CD4-positive, alpha-beta T cell (primary cell): ENCODE data around the gene MAMLD1. TPM values are rescaled to one million over a fixed set of nuclear protein-coding genes. Genes with fewer than 3 reads are reported as not detected.

Experiments
- ATAC-seq: fragments of 200-7000 bp; cut with Tn5 transposase; one replicate; pipeline ENCODE4 v1.10.0; 2022; ENCODE audit warnings: mild to moderate bottlenecking; ENCODE audit not compliant: poor library complexity
- CTCF ChIA-PET: fragments of 350-600 bp; sonication (Branson Sonifier 250); formaldehyde crosslinking; loops from one replicate; lab custom pipeline; 2021; ENCODE audit warnings: antibody characterized with exemption, inconsistent platforms; lab: Charles Lee
- POLR2A ChIA-PET: fragments of 350-600 bp; sonication (Branson Sonifier 250); formaldehyde crosslinking; loops from one replicate; lab custom pipeline; 2021; ENCODE audit warnings: antibody characterized with exemption, inconsistent platforms; lab: Charles Lee
- DNase-seq, 14 experiments: peaks; one replicate each; pipeline ENCODE4 v3.0.0-alpha.2; 2013 to 2020; ENCODE audit warnings: mixed read lengths in 2 of 14
- H3K27ac ChIP-seq, 2 donors: one replicate each; pipeline versions ENCODE4 v1.5.1 to v1.7.0; 2013; ENCODE audit warnings: low read length in 2 of 2, low read depth in 1 of 2, mild to moderate bottlenecking in 1 of 2
- H3K27me3 ChIP-seq, 2 experiments: 1 replicate in 1 of 2; 2 replicates in 1 of 2; pipeline versions ENCODE4 v1.6.1 to v1.7.0; 2013; ENCODE audit warnings: low read length in 2 of 2, control low read depth in 1 of 2, mild to moderate bottlenecking in 1 of 2, moderate library complexity in 1 of 2; ENCODE audit not compliant: insufficient read depth in 2 of 2, control insufficient read depth in 1 of 2
- H3K36me3 ChIP-seq: one replicate; pipeline ENCODE4 v1.6.1; 2013; ENCODE audit warnings: low read length, control low read depth; ENCODE audit not compliant: insufficient read depth
- H3K4me1 ChIP-seq: one replicate; pipeline ENCODE4 v1.6.1; 2013; ENCODE audit warnings: low read length, control low read depth; ENCODE audit not compliant: insufficient read depth
- H3K4me3 ChIP-seq: one replicate; pipeline ENCODE4 v1.5.1; 2013; ENCODE audit warnings: mild to moderate bottlenecking, low read length, moderate library complexity
- H3K9me3 ChIP-seq, 2 experiments: 1 replicate in 1 of 2; 2 replicates in 1 of 2; pipeline versions ENCODE4 v1.6.1 to v1.7.0; 2013; ENCODE audit warnings: low read length in 2 of 2, mild to moderate bottlenecking in 2 of 2, control low read depth in 1 of 2, moderate library complexity in 1 of 2; ENCODE audit not compliant: control insufficient read depth in 1 of 2, insufficient read depth in 1 of 2
- H3K27ac Mint-ChIP-seq: one replicate; pipeline ENCODE4 v1.8.0; 2020; ENCODE audit warnings: mixed read lengths
- H3K27me3 Mint-ChIP-seq: one replicate; pipeline ENCODE4 v1.8.0; 2021; ENCODE audit warnings: mixed read lengths
- H3K36me3 Mint-ChIP-seq: one replicate; pipeline ENCODE4 v1.8.0; 2021; ENCODE audit warnings: low read depth, mixed read lengths
- H3K4me1 Mint-ChIP-seq: one replicate; pipeline ENCODE4 v1.8.0; 2021; ENCODE audit warnings: low read depth, mixed read lengths
- H3K4me3 Mint-ChIP-seq: one replicate; pipeline ENCODE4 v1.8.0; 2020; ENCODE audit warnings: mild to moderate bottlenecking, mixed read lengths
- H3K9me3 Mint-ChIP-seq: one replicate; pipeline ENCODE4 v1.8.0; 2020; ENCODE audit warnings: mixed read lengths
- CTCF ChIP-seq: fragments of 200-600 bp; IDR thresholded peaks from one replicate; pipeline ENCODE4 v1.8.0; 2022; ENCODE audit warnings: antibody characterized with exemption, mild to moderate bottlenecking
- intact Hi-C, 2 experiments: fragments of 100-400 bp; cut with DNase I in 1 of 2; cut with micrococcal nuclease in 1 of 2; formaldehyde crosslinking; loops; one replicate each; pipeline versions ENCODE4 v1.15.1 to v1.9.0; 2023 to 2025; cut with DNase I, micrococcal nuclease
- total RNA-seq, 174 experiments: library from RNA in 2 of 174; stranded (reverse) in 2 of 174; gene quantifications; one replicate each; pipeline ENCODE4 v1.2.3 and lab custom pipeline; 2021 to 2026

MAMLD1 gene
- total RNA-seq, 2 experiments from 2014 or later = 0.45 to 0.96 TPM

- Mint-ChIP-seq H3K4me3 (no peak overlapping the region), H3K9me3 (no peaks in the 10 kb centered on the region), H3K4me1 (no peaks in the 10 kb centered on the region), H3K36me3 (no peaks in the 10 kb centered on the region), H3K27me3 (no peaks in the 10 kb centered on the region), H3K27ac (no peak overlapping the region)
- H3K27ac ChIP-seq = no peak overlapping the region
- intact Hi-C loops = no loop called here
- DNase-seq (no peak), ATAC-seq (no peak)
- no peaks in the 10 kb centered on the region for H3K27me3 ChIP-seq
- CTCF ChIA-PET = no interaction called here
- POLR2A ChIA-PET = no interaction called here
- no peaks in the 10 kb centered on the region for H3K36me3 ChIP-seq
- H3K9me3 ChIP-seq = no peaks in the 10 kb centered on the region
- H3K4me3 ChIP-seq = no peak overlapping the region
- H3K4me1 ChIP-seq = no peaks in the 10 kb centered on the region
- TF ChIP-seq CTCF = no peak
Measured at GRCh38 chrX:150558424-150558823, 195.3 kb downstream of the MAMLD1 start.

Other genes with a start within 250 kb of the MAMLD1 start
- gene MTM1, start 205.3 kb downstream of the MAMLD1 start, total RNA-seq = 10 to 100 TPM; 20.6 to 26.9 TPM